HepG2 (cell line): ENCODE results near the gene WDSUB1. TPM values are rescaled to one million over a fixed set of nuclear protein-coding genes. Genes with fewer than 3 reads are reported as not detected.

ENCODE experiments used
- DR1 ChIP-seq: sonication (generic); formaldehyde crosslinking; IDR thresholded peaks from 2 replicates; pipeline ENCODE4 v1.8.0; 2021; ENCODE audit warnings: mild to moderate bottlenecking, missing genetic modification reagents, inconsistent platforms
- HNRNPH1 ChIP-seq: fragments of 200-400 bp; formaldehyde crosslinking; optimal IDR thresholded peaks from 2 replicates; pipeline ENCODE3; 2017; ENCODE audit warnings: mild to moderate bottlenecking, low read depth, low read length
- MTA3 ChIP-seq: sonication (generic); formaldehyde crosslinking; IDR thresholded peaks from 2 replicates; pipeline ENCODE4 v1.4.0; 2020; ENCODE audit warnings: missing genetic modification reagents
- PCBP2 ChIP-seq: fragments of 200-400 bp; formaldehyde crosslinking; optimal IDR thresholded peaks from 2 replicates; pipeline ENCODE3; 2018; ENCODE audit warnings: low read length, low read depth; ENCODE audit not compliant: poor library complexity, severe bottlenecking
- PHF21A ChIP-seq: sonication (generic); formaldehyde crosslinking; IDR thresholded peaks from 2 replicates; pipeline ENCODE4 v1.5.0; 2020; ENCODE audit warnings: mild to moderate bottlenecking, missing genetic modification reagents
- PRPF4 ChIP-seq: fragments of 200-400 bp; formaldehyde crosslinking; IDR thresholded peaks from 2 replicates; pipeline ENCODE4 v1.6.1; 2016; ENCODE audit warnings: low read length, low read depth; ENCODE audit not compliant: poor library complexity, severe bottlenecking
- RFXANK ChIP-seq: IDR thresholded peaks from 2 replicates; pipeline ENCODE4 v1.6.1; 2016
- ZBTB14 ChIP-seq: sonication (generic); formaldehyde crosslinking; IDR thresholded peaks from 2 replicates; pipeline ENCODE4 v1.4.0; 2020; ENCODE audit warnings: missing genetic modification reagents
- ZNF142 ChIP-seq: sonication (generic); formaldehyde crosslinking; IDR thresholded peaks from 2 replicates; pipeline ENCODE4 v1.4.0; 2020; ENCODE audit warnings: missing genetic modification reagents
- ZNF24 ChIP-seq: fragments of 450-650 bp; IDR thresholded peaks from 2 replicates; pipeline ENCODE4 v1.6.1; 2017; ENCODE audit warnings: antibody characterized with exemption, mild to moderate bottlenecking
- ZNF253 ChIP-seq: sonication (generic); formaldehyde crosslinking; IDR thresholded peaks from 2 replicates; pipeline ENCODE4 v1.8.0; 2022; ENCODE audit warnings: mild to moderate bottlenecking, missing genetic modification reagents, borderline replicate concordance
- ZNF333 ChIP-seq: sonication (generic); formaldehyde crosslinking; IDR thresholded peaks from 2 replicates; pipeline ENCODE4 v1.4.0; 2020; ENCODE audit warnings: mild to moderate bottlenecking, missing genetic modification reagents, borderline replicate concordance
- ZNF484 ChIP-seq: sonication (generic); formaldehyde crosslinking; IDR thresholded peaks from 2 replicates; pipeline ENCODE4 v1.5.1; 2020; ENCODE audit warnings: mild to moderate bottlenecking, low read depth, missing genetic modification reagents, borderline replicate concordance
- ZNF513 ChIP-seq: sonication (generic); formaldehyde crosslinking; conservative IDR thresholded peaks from 2 replicates; pipeline ENCODE4 v1.5.0; 2020; ENCODE audit warnings: missing genetic modification reagents
- polyA plus RNA-seq, 8 experiments: library from polyadenylated mRNA; depleted of rRNA in 3 of 8; stranded (reverse) in 7 of 8; unstranded in 1 of 8; fragments of >200 nt; fragmentation: Illumina TruSeq in 4 of 8; extraction: Trizol in 4 of 8; gene quantifications; 2 replicates each; pipeline versions ENCODE4 v1.2.1 to v1.2.3, GENCODE V29; 2011 to 2016; ENCODE audit warnings: low read depth in 4 of 8, missing spikeins in 1 of 8, mixed read lengths in 1 of 8; ENCODE audit not compliant: insufficient read depth in 1 of 8
- total RNA-seq, 5 experiments: library from RNA; depleted of rRNA; stranded (reverse); fragments of >200 nt; fragmentation: Illumina TruSeq; extraction: Trizol; gene quantifications; 2 replicates each; pipeline ENCODE4 v1.2.3, GENCODE V29; 2016; ENCODE audit warnings: low read depth in 1 of 5
- TF ChIP-seq, protein P1 (sequence below): sonication (generic); formaldehyde crosslinking; IDR thresholded peaks from 2 replicates; pipeline ENCODE4 v1.5.0; 2020; ENCODE audit warnings: mild to moderate bottlenecking, missing genetic modification reagents, moderate library complexity
- TF ChIP-seq, protein P2 (sequence below): sonication (generic); formaldehyde crosslinking; IDR thresholded peaks from 2 replicates; pipeline ENCODE4 v1.8.0; 2022; ENCODE audit warnings: mild to moderate bottlenecking, missing genetic modification reagents, moderate library complexity

WDSUB1 gene
- total and polyA plus RNA-seq, 2 of the 13 experiments (the other 11 are each of a cell fraction or from before 2014, with no cell fraction given) = 10.1 to 10.7 TPM

DNA sequence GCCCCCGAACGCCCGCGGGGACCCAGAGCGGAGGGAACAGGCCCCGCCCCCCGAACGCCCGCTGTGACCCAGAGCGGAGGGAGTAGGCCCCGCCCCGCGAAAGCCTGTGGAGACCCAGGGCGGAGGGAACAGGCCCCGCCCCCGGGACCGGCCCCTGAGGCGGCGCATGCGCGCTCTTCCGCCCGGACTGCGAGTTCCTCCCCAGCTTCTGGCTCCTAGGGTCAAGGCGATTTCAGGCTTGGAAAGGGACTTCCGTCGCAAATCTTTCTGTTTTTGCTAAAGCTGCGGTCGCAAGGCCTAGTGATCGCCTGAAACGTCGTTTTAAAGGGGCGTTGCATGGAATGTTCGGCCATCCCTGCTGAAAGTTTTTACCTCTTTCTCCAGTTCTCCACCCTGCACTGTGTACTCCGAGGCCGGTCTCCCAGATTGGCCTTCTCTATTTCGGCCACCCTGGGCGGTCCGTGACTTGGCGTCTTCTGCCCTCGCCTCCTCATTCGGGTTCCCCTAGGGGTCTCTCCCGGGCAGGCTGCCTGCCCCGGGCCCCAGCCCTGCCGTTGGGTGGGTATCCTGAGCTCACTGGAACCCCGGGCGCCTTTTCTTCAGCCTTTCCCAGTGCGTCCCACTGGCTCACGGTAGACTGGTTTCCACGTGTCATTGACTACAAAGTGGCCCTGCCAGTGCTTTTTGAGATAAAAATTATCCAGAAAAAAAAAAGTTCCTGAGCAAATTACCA is 372 bp upstream of the WDSUB1 start (continued):
- TF ChIP-seq ZNF513 (CRISPR knock-in tag) (no peak), ZNF333 (CRISPR knock-in tag) (no peak), DR1 (CRISPR knock-in tag) (no peak; the same call in 1 of the 2 replicates), ZNF24 (no peak), ZNF142 (CRISPR knock-in tag) (no peak), ZNF253 (CRISPR knock-in tag) (no peak), RFXANK (CRISPR knock-in tag) (no peak), ZBTB14 (CRISPR knock-in tag) (no peak), HNRNPH1 (no peak), MTA3 (no peak), PCBP2 (no peak), PRPF4 (no peak), PHF21A (CRISPR knock-in tag) (peak; percentile 67), ZNF484 (CRISPR knock-in tag) (no peak)
- TF ChIP-seq, protein P1, sequence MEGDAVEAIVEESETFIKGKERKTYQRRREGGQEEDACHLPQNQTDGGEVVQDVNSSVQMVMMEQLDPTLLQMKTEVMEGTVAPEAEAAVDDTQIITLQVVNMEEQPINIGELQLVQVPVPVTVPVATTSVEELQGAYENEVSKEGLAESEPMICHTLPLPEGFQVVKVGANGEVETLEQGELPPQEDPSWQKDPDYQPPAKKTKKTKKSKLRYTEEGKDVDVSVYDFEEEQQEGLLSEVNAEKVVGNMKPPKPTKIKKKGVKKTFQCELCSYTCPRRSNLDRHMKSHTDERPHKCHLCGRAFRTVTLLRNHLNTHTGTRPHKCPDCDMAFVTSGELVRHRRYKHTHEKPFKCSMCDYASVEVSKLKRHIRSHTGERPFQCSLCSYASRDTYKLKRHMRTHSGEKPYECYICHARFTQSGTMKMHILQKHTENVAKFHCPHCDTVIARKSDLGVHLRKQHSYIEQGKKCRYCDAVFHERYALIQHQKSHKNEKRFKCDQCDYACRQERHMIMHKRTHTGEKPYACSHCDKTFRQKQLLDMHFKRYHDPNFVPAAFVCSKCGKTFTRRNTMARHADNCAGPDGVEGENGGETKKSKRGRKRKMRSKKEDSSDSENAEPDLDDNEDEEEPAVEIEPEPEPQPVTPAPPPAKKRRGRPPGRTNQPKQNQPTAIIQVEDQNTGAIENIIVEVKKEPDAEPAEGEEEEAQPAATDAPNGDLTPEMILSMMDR (CRISPR knock-in tag) = peak; percentile 34; the same call in 1 of the 2 replicates
- TF ChIP-seq, protein P2, sequence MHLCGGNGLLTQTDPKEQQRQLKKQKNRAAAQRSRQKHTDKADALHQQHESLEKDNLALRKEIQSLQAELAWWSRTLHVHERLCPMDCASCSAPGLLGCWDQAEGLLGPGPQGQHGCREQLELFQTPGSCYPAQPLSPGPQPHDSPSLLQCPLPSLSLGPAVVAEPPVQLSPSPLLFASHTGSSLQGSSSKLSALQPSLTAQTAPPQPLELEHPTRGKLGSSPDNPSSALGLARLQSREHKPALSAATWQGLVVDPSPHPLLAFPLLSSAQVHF (CRISPR knock-in tag) = no peak
